ENCODE results near the gene PPP6R3.

GRCh38 chr11:68560216-68560615 is 99.7 kb downstream of the PPP6R3 start:
- TF ChIP-seq CTCF (IDR thresholded peaks at IDR 0.05) (no peak), POLR2A (IDR thresholded peaks at IDR 0.05) (no peak), EP300 (IDR thresholded peaks at IDR 0.05) (no peak)
